Measurements from ENCODE around the gene SMYD4. TPM values are rescaled to one million over a fixed set of nuclear protein-coding genes. Genes with fewer than 3 reads are reported as not detected.

Gene SMYD4
- total RNA-seq, 2 donors from 2014 or later, result 10.0 to 13.6 TPM

Other genes with a start within 250 kb of the SMYD4 start
- 10 to 100 TPM; 19.4 to 22.8 TPM for gene SLC43A2, start 201.1 kb downstream of the SMYD4 start, total RNA-seq
- gene SCARF1, start 184.2 kb downstream of the SMYD4 start, total RNA-seq, result 10 to 100 TPM; 10.1 to 10.2 TPM
- gene RILP, start 180.0 kb downstream of the SMYD4 start, total RNA-seq, result 10 to 100 TPM; 48.3 to 51.2 TPM
- gene PRPF8, start 145.0 kb downstream of the SMYD4 start, total RNA-seq, result 100 to 1,000 TPM; 162 to 204 TPM
- 10 to 100 TPM; 33.1 to 50.7 TPM for gene TLCD2, start 119.5 kb downstream of the SMYD4 start, total RNA-seq
- gene WDR81, start 105.2 kb downstream of the SMYD4 start, total RNA-seq, result 10 to 100 TPM; 16.1 to 23.4 TPM
- 1 to 10 TPM; 1.4 to 2.7 TPM for gene SERPINF2, start 87.0 kb downstream of the SMYD4 start, total RNA-seq
- gene SERPINF1, start 67.8 kb downstream of the SMYD4 start, total RNA-seq, result 10 to 100 TPM; 33.3 to 60.6 TPM
- gene RPA1, start 103 bp upstream of the SMYD4 start, total RNA-seq, result 10 to 100 TPM; 57.2 to 69.6 TPM
- gene RTN4RL1, start 195.4 kb upstream of the SMYD4 start, total RNA-seq, result under 1 TPM; 0.15 to 0.36 TPM
- gene DPH1, start 200.3 kb upstream of the SMYD4 start, total RNA-seq, result 10 to 100 TPM; 31.2 to 35.1 TPM
- gene OVCA2, start 212.1 kb upstream of the SMYD4 start, total RNA-seq, result 10 to 100 TPM; 39.2 to 39.7 TPM
- gene HIC1, start 225.2 kb upstream of the SMYD4 start, total RNA-seq, result 10 to 100 TPM in 1 of 2 donors, 1 to 10 TPM in 1; 4.8 to 12.8 TPM